Transverse colon (tissue), 3 donors: ENCODE data around the gene TVP23C.

Source experiments
- CTCF ChIP-seq, 5 experiments: fragments of 200-600 bp in 3 of 5; fragments of 450-650 bp in 2 of 5; sonication (generic) in 3 of 5; IDR thresholded peaks; 1 replicate in 2 of 5; 2 replicates in 3 of 5; pipeline ENCODE4 v1.5.1; 2016 to 2017; ENCODE audit warnings: antibody characterized with exemption in 5 of 5, inconsistent platforms in 3 of 5, mild to moderate bottlenecking in 2 of 5, moderate library complexity in 1 of 5
- EP300 ChIP-seq: sonication (generic); formaldehyde crosslinking; IDR thresholded peaks from one replicate; pipeline ENCODE4 v1.6.1; 2017; ENCODE audit warnings: antibody characterized with exemption, low read depth
- POLR2A ChIP-seq: fragments of 450-650 bp; IDR thresholded peaks from one replicate; pipeline ENCODE4 v1.6.1; 2016; ENCODE audit warnings: antibody characterized with exemption, mild to moderate bottlenecking, moderate library complexity

- TF ChIP-seq CTCF (IDR thresholded peaks at IDR 0.05) (no peak), POLR2A (no peak), EP300 (no peak)
Measured at GRCh38 chr17:15507896-15508295, 55.4 kb downstream of the TVP23C start.
